Pancreas (tissue), 10 donors: ENCODE data around the gene DNASE1L2. TPM values are rescaled to one million over a fixed set of nuclear protein-coding genes. Genes with fewer than 3 reads are reported as not detected.
A peak's percentile ranks its signal among the peaks of the same experiment; 100 is the strongest.

Source experiments
- ATAC-seq, 4 donors: fragments of 200-7000 bp; cut with Tn5 transposase; one replicate each; pipeline versions ENCODE4 v1.8.0 to v1.9.1; 2020; ENCODE audit warnings: mild to moderate bottlenecking in 4 of 4, moderate library complexity in 4 of 4
- DNase-seq, 6 donors: peaks; one replicate each; pipeline ENCODE4 v3.0.0-alpha.2; 2020
- FAIRE-seq: peaks from 2 replicates; lab custom pipeline; 2012; peaks lifted over from hg19 to GRCh38; lab: Jason Lieb, UNC
- H3K27ac ChIP-seq, 4 donors: fragments of 200-600 bp; sonication (generic); 1 replicate in 3 of 4; 2 replicates in 1 of 4; pipeline versions ENCODE4 v1.5.0 to v1.8.0; 2020
- H3K27me3 ChIP-seq, 4 donors: fragments of 200-600 bp; one replicate each; pipeline ENCODE4 v1.8.0; 2021
- H3K36me3 ChIP-seq, 3 donors: fragments of 200-600 bp; sonication (generic) in 1 of 3; one replicate each; pipeline versions ENCODE4 v1.5.0 to v1.8.0; 2020 to 2021
- H3K4me1 ChIP-seq, 3 donors: fragments of 200-600 bp; one replicate each; pipeline ENCODE4 v1.8.0; 2021
- H3K4me3 ChIP-seq, 4 donors: fragments of 200-600 bp; sonication (generic) in 2 of 4; one replicate each; pipeline versions ENCODE4 v1.5.0 to v1.8.0; 2020 to 2021
- H3K9me3 ChIP-seq, 4 donors: fragments of 200-600 bp; one replicate each; pipeline ENCODE4 v1.8.0; 2021
- CTCF ChIP-seq, 4 donors: fragments of 200-600 bp; sonication (generic) in 3 of 4; IDR thresholded peaks; one replicate each; pipeline versions ENCODE4 v1.5.0 to v1.8.0; 2021; ENCODE audit warnings: antibody characterized with exemption in 4 of 4
- WGBS, 2 donors: extraction: QIAGEN DNeasy Blood & Tissue Kit; methylation state at CpG; one replicate each; pipeline ENCODE4 v1.1.7; 2013; 5-methylcytosine and 5-hydroxymethylcytosine counted together
- intact Hi-C, 3 donors: fragments of 100-400 bp; cut with DNase I; formaldehyde crosslinking; loops; one replicate each; pipeline versions ENCODE4 v1.11.1 to v1.14.2; 2022
- polyA plus RNA-seq, 2 donors: library from polyadenylated mRNA; stranded (reverse); fragments of 200-250 nt; gene quantifications; one replicate each; pipeline ENCODE4 v1.2.3, GENCODE V29; 2013
- total RNA-seq, 6 donors: library from RNA; stranded (reverse); fragmentation: NEBNext Ultra II Directional in 4 of 6; extraction: Animal tissue kit (Norgen Biotek cat#: 25700) in 4 of 6; gene quantifications; one replicate each; pipeline versions ENCODE4 v1.2.1 to v1.2.4, GENCODE V29; 2021 to 2023
- donor health status: healthy with polysubstance abuse.
- donor health status: DM: no; HTN: no; CAD: no; lungs with moderate emphysema.
- donor health status: DM: no; HTN: no; CAD: no.
- donor health status: control.
- donor health status: control.
- donor health status: Bipolar disorder and iron deficiency.
- donor health status: DM: yes; HTN: yes; CAD: no.
- donor health status: DM: no; HTN: no; CAD: no.
- donor health status: DM: no; HTN: no; CAD: no.
- donor health status: DM: yes; HTN: yes; CAD: no.

The DNASE1L2 gene
- total and polyA plus RNA-seq, 8 donors = 0.31 to 4.9 (median 0.82) TPM

GRCh38 chr16:2231016-2231931, 5.0 kb upstream of the DNASE1L2 start:
- TF ChIP-seq CTCF (IDR thresholded peaks at IDR 0.05) = no peak
- Histone ChIP-seq H3K27me3 (no peaks in the 10 kb centered on the region), H3K4me3 (no peak overlapping the region), H3K9me3 (no peaks in the 10 kb centered on the region), H3K36me3 (peaks cover 4 to 50% (median 31%) of the 10 kb centered on the region in 3 donors), H3K4me1 (no peaks in the 10 kb centered on the region), H3K27ac (no peak overlapping the region)
- FAIRE-seq (no peak), ATAC-seq (peak in 2 of 4 donors; percentile 25 to 49), DNase-seq (no peak)
- 90 to 91% methylated on average over 29 of the region's 29 CpGs for WGBS, 2 donors
- intact Hi-C loops = no loop called here

- FAIRE-seq (no peak), DNase-seq (peak in 1 of 6 donors; percentile 63), ATAC-seq (no peak)
- no peaks in the 10 kb centered on the region for H3K9me3 ChIP-seq
- no peak overlapping the region for H3K4me3 ChIP-seq
- H3K27ac ChIP-seq = no peak overlapping the region
- WGBS, 2 donors = 93% methylated on average over 40 to 41 of the region's 41 CpGs
- H3K4me1 ChIP-seq = peaks cover 0 to 6% (median 0%) of the 10 kb centered on the region in 3 donors
- H3K27me3 ChIP-seq = no peaks in the 10 kb centered on the region
- intact Hi-C loops = no loop called here
- H3K36me3 ChIP-seq = peaks cover 4 to 50% (median 31%) of the 10 kb centered on the region in 3 donors
- TF ChIP-seq CTCF (IDR thresholded peaks at IDR 0.05) = no peak
Measured at GRCh38 chr16:2232094-2232990, 3.9 kb upstream of the DNASE1L2 start.

GRCh38 chr16:2233046-2233775, 3.0 kb upstream of the DNASE1L2 start:
- H3K27ac ChIP-seq = no peak overlapping the region
- H3K27me3 ChIP-seq = no peaks in the 10 kb centered on the region
- ATAC-seq (no peak), DNase-seq (peak in 1 of 6 donors; percentile 70), FAIRE-seq (no peak)
- intact Hi-C loops = no loop called here
- H3K36me3 ChIP-seq = peaks cover 4 to 50% (median 31%) of the 10 kb centered on the region in 3 donors
- H3K4me3 ChIP-seq = no peak overlapping the region
- no peak for TF ChIP-seq CTCF (IDR thresholded peaks at IDR 0.05)
- 92 to 96% methylated on average over 28 of the region's 28 CpGs for WGBS, 2 donors
- H3K9me3 ChIP-seq = no peaks in the 10 kb centered on the region
- H3K4me1 ChIP-seq = peaks cover 0 to 6% (median 0%) of the 10 kb centered on the region in 3 donors

GRCh38 chr16:2233872-2234812, 2.1 kb upstream of the DNASE1L2 start:
- H3K27me3 ChIP-seq = no peaks in the 10 kb centered on the region
- intact Hi-C loops = no loop called here
- peak in 1 of 6 donors; percentile 71 for DNase-seq
- no peak for FAIRE-seq
- no peak for ATAC-seq
- WGBS, 2 donors = 94 to 97% methylated on average over 48 to 51 of the region's 51 CpGs
- no peak for TF ChIP-seq CTCF (IDR thresholded peaks at IDR 0.05)
- H3K4me3 ChIP-seq = no peak overlapping the region
- H3K36me3 ChIP-seq = peaks cover 4 to 45% (median 31%) of the 10 kb centered on the region in 3 donors
- H3K4me1 ChIP-seq = peaks cover 0 to 6% (median 0%) of the 10 kb centered on the region in 3 donors
- no peak overlapping the region for H3K27ac ChIP-seq
- H3K9me3 ChIP-seq = no peaks in the 10 kb centered on the region
